RWPE2 (cell line): ENCODE data around the gene MYO6.
"Not testable (repeated sequence)": the region's sequence is repeated elsewhere in the genome, so short reads cannot be mapped to it uniquely, and the experiment has no call there.

ENCODE experiments used
- ATAC-seq: fragments of 200-7000 bp; cut with Tn5 transposase; 3 replicates; pipeline ENCODE4 v1.9.1; 2021; ENCODE audit warnings: low read depth
- DNase-seq: peaks from one replicate; pipeline ENCODE4 v3.0.0-alpha.2; 2020; ENCODE audit warnings: low spot score
- H3K27ac ChIP-seq: fragments of 450-650 bp; 2 replicates; pipeline ENCODE4 v1.5.1; 2017; ENCODE audit warnings: mild to moderate bottlenecking; ENCODE audit not compliant: poor library complexity, severe bottlenecking
- H3K27me3 ChIP-seq: fragments of 250-450 bp; sonication (Bioruptor Pico); 2 replicates; pipeline ENCODE4 v1.5.1; 2021; ENCODE audit warnings: mild to moderate bottlenecking, moderate library complexity; ENCODE audit not compliant: insufficient read depth, poor library complexity, severe bottlenecking
- H3K36me3 ChIP-seq: fragments of 250-450 bp; sonication (Bioruptor Pico); 2 replicates; pipeline ENCODE4 v1.5.1; 2020; ENCODE audit warnings: low read depth, mild to moderate bottlenecking, moderate library complexity
- H3K4me1 ChIP-seq: fragments of 250-450 bp; sonication (Bioruptor Pico); 2 replicates; pipeline ENCODE4 v1.5.1; 2021; ENCODE audit warnings: mild to moderate bottlenecking, moderate library complexity; ENCODE audit not compliant: insufficient read depth, poor library complexity, severe bottlenecking
- H3K4me3 ChIP-seq: fragments of 250-450 bp; sonication (Bioruptor Pico); 2 replicates; pipeline ENCODE4 v1.5.1; 2021; ENCODE audit warnings: mild to moderate bottlenecking, moderate library complexity; ENCODE audit not compliant: severe bottlenecking
- H3K9me3 ChIP-seq: fragments of 250-450 bp; sonication (Bioruptor Pico); 2 replicates; pipeline ENCODE4 v1.5.1; 2021; ENCODE audit warnings: mild to moderate bottlenecking, moderate library complexity; ENCODE audit not compliant: severe bottlenecking
- TF ChIP-seq, protein P1 (sequence below): fragments of 450-650 bp; IDR thresholded peaks from one replicate; pipeline ENCODE4 v1.5.1; 2017; ENCODE audit warnings: mild to moderate bottlenecking, moderate library complexity; ENCODE audit not compliant: poor library complexity, severe bottlenecking

The MYO6 gene

DNA sequence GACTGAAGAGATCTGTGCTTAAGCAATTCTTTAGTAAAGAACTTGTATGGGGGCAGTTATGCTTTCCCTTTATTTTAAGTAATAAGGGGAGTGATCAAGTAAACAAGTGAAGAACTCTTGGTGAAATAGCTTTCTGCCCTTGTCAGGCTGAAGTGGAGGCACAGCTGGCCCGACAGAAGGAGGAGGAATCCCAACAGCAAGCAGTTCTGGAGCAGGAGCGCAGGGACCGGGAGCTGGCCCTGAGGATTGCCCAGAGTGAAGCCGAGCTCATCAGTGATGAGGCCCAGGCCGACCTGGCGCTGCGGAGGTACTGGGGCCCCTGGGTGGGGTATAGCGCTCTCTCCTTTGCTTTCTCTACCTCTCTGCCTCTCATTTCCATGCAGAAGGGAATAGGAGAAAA is 143.3 kb downstream of the MYO6 start:
- DNase-seq, result no peak
- TF ChIP-seq, protein P1, sequence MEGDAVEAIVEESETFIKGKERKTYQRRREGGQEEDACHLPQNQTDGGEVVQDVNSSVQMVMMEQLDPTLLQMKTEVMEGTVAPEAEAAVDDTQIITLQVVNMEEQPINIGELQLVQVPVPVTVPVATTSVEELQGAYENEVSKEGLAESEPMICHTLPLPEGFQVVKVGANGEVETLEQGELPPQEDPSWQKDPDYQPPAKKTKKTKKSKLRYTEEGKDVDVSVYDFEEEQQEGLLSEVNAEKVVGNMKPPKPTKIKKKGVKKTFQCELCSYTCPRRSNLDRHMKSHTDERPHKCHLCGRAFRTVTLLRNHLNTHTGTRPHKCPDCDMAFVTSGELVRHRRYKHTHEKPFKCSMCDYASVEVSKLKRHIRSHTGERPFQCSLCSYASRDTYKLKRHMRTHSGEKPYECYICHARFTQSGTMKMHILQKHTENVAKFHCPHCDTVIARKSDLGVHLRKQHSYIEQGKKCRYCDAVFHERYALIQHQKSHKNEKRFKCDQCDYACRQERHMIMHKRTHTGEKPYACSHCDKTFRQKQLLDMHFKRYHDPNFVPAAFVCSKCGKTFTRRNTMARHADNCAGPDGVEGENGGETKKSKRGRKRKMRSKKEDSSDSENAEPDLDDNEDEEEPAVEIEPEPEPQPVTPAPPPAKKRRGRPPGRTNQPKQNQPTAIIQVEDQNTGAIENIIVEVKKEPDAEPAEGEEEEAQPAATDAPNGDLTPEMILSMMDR, result no peak
- ATAC-seq, result no peak
- H3K36me3 ChIP-seq, result peaks cover 17% of the 10 kb centered on the region
- no peaks in the 10 kb centered on the region for H3K4me1 ChIP-seq
- no peak overlapping the region for H3K27ac ChIP-seq
- no peaks in the 10 kb centered on the region for H3K27me3 ChIP-seq
- no peak overlapping the region for H3K4me3 ChIP-seq
- H3K9me3 ChIP-seq, result no peaks in the 10 kb centered on the region

DNA sequence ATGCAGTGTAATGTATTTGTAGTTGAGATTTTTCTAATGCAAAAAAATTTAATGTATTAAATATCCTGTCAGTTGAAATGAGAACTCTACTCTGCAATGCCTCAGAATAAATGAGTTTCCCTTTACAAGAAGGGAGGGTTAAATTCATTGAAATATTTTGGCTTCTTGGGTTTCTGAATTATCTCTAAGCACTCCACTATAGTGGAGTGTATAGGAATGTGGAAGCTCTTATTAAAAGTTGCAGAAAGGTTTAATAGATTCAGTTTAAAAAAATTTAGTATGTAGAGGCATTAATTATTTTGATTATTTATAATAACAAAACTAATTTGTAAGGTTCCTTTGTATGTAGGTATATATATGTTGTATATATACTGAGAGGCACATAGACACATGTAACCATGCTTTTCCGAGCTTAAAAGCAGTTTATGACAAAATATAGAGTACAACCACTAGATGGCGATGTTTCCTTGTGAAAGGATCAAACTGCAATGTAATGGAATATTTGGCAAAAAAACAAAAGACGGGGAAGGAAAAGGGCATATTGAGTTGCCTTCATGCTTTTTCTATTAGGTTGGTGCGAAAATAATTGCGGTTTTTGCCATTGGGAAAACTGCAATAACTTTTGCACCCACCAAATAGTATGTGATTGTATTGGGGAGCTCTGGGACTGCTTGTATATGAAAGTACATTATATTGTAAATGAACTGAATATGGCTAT is 144.2 kb downstream of the MYO6 start:
- Histone ChIP-seq H3K4me3 (no peak overlapping the region), H3K27ac (no peak overlapping the region), H3K9me3 (no peaks in the 10 kb centered on the region), H3K4me1 (no peaks in the 10 kb centered on the region), H3K27me3 (no peaks in the 10 kb centered on the region), H3K36me3 (peaks cover 17% of the 10 kb centered on the region)
- DNase-seq (no peak), ATAC-seq (0 out of 3 replicates have a peak, but pooled peaks have one; percentile 48)
- TF ChIP-seq, protein P1, result peak; percentile 78

DNA sequence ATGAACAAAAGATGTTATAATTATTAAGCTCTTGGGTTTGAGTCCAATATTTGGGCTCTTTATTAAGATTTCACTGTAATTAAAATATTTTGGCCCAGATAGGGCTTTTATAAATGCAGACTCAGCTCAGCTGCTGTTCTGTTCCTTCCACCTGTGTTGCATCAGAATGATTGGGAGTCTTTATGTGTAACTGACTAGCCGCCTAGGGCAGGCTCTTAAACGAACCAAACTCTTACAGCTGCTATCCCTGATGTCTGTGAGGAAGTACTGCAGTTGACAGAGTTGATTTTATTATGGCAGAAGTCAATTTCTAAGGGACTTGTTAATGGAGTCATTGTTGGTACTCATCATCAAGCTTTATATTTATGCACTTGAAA is 144.7 kb downstream of the MYO6 start:
- Histone ChIP-seq H3K36me3 (peaks cover 17% of the 10 kb centered on the region), H3K27me3 (no peaks in the 10 kb centered on the region), H3K27ac (no peak overlapping the region), H3K9me3 (no peaks in the 10 kb centered on the region), H3K4me1 (no peaks in the 10 kb centered on the region), H3K4me3 (no peak overlapping the region)
- ATAC-seq (no peak), DNase-seq (no peak)
- TF ChIP-seq, protein P1, result no peak

DNA sequence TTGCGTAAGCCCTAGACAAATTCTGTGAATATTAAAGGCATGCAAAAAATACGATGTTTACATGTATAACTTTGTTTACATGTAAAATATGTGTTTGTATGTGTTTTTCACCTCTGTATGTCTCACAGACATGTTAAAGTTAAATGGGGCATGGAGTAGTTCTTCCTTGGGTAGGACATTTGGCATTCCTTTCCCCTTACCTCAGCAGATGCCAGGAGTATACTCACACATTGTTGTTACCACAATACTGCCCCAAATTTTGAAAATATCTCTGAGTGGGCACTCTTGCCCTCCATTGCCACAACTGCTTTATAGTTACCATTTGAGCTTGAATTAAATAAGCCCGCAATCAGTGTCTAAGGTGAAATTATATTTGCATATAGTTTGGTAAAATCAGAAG is 147.5 kb downstream of the MYO6 start:
- TF ChIP-seq, protein P1, result no peak
- DNase-seq, result no peak
- no peak overlapping the region for H3K4me3 ChIP-seq
- peaks cover 13% of the 10 kb centered on the region for H3K36me3 ChIP-seq
- H3K27me3 ChIP-seq, result no peaks in the 10 kb centered on the region
- H3K4me1 ChIP-seq, result no peaks in the 10 kb centered on the region
- ATAC-seq, result no peak
- no peaks in the 10 kb centered on the region for H3K9me3 ChIP-seq
- no peak overlapping the region for H3K27ac ChIP-seq

DNA sequence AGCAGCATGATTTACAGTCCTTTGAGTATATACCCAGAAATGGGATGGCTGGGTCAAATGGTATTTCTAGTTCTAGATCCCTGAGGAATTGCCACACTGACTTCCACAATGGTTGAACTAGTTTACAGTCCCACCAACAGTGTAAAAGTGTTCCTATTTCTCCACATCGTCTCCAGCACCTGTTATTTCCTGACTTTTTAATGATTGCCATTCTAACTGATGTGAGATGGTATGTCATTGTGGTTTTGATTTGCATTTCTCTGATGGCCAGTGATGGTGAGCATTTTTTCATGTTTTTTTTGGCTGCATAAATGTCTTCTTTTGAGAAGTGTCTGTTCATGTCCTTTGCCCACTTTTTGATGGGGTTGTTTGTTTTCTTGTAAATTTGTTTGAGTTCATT is 151.2 kb downstream of the MYO6 start:
- H3K9me3 ChIP-seq, ATAC-seq, H3K27ac ChIP-seq, H3K27me3 ChIP-seq, H3K4me1 ChIP-seq, DNase-seq, H3K4me3 ChIP-seq, H3K36me3 ChIP-seq: not testable (repeated sequence)

DNA sequence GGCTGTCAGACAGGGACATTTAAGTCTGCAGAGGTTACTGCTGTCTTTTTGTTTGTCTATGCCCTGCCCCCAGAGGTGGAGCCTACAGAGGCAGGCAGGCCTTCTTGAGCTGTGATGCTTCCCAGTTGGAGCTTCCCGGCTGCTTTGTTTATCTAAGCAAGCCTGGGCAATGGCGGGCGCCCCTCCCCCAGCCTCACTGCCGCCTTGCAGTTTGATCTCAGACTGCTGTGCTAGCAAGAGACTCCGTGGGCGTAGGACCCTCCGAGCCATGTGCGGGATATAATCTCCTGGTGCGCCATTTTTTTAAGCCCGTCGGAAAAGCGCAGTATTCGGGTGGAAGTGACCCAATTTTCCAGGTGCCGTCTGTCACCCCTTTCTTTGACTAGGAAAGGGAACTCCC is 156.1 kb downstream of the MYO6 start:
- ATAC-seq, H3K9me3 ChIP-seq, H3K4me1 ChIP-seq, H3K4me3 ChIP-seq, H3K27ac ChIP-seq, H3K27me3 ChIP-seq, DNase-seq: not testable (repeated sequence)
- H3K36me3 ChIP-seq, result 0 out of 2 replicates have a peak, but pooled peaks cover 11% of the 10 kb centered on the region
